GM12878 (cell line): ENCODE data around the gene MCEMP1. TPM values are rescaled to one million over a fixed set of nuclear protein-coding genes. Genes with fewer than 3 reads are reported as not detected.

Experiments used
- ATAC-seq: fragments of 200-7000 bp; cut with Tn5 transposase; 3 replicates; pipeline ENCODE4 v1.9.1; 2020; ENCODE audit warnings: mild to moderate bottlenecking, moderate library complexity
- BruUV-seq: library from RNA; stranded (reverse); fragments of 400-500 nt; replicated peaks from 2 replicates; lab custom pipeline; 2021; lab: Mats Ljungman, UMichigan
- CTCF ChIA-PET: fragments of 300-600 bp; sonication (Branson Sonifier 250); formaldehyde crosslinking; extraction: SDS; loops from one replicate; lab custom pipeline; 2021; ENCODE audit warnings: inconsistent platforms; lab: Yijun Ruan, JAX
- POLR2A ChIA-PET: fragments of 350-600 bp; formaldehyde crosslinking; extraction: SDS; loops from one replicate; lab custom pipeline; 2021; ENCODE audit warnings: inconsistent platforms; lab: Charles Lee
- RAD21 ChIA-PET: fragments of 300-600 bp; sonication (Branson Sonifier 250); formaldehyde crosslinking; loops from one replicate; lab custom pipeline; 2023; ENCODE audit warnings: antibody characterized with exemption; ENCODE audit not compliant: unreplicated experiment; lab: Charles Lee
- SMC1A ChIA-PET: fragments of 300-600 bp; sonication (Branson Sonifier 250); formaldehyde crosslinking; loops from one replicate; lab custom pipeline; 2023; ENCODE audit not compliant: unreplicated experiment, uncharacterized antibody; lab: Charles Lee
- DNase-seq: peaks from one replicate; pipeline ENCODE4 v3.0.0-alpha.2; 2011; ENCODE audit warnings: low read depth, low spot score
- FAIRE-seq: peaks from 3 replicates; lab custom pipeline; 2011; peaks lifted over from hg19 to GRCh38; lab: Jason Lieb, UNC
- H2AFZ ChIP-seq: 2 replicates; pipeline ENCODE4 v1.6.0; 2011; ENCODE audit warnings: low read depth, low read length, control low read depth; ENCODE audit not compliant: control insufficient read depth
- H3K27ac ChIP-seq: 2 replicates; pipeline ENCODE4 v1.5.1; 2011; ENCODE audit warnings: control low read depth; ENCODE audit not compliant: control insufficient read depth, insufficient read depth
- H3K27me3 ChIP-seq, 2 experiments: replicated peaks in 1 of 2; 2 replicates each; pipeline versions ENCODE4 v1.6.0 to v1.6.1; 2011; ENCODE audit warnings: low read length in 1 of 2; ENCODE audit not compliant: control insufficient read depth in 2 of 2, insufficient read depth in 2 of 2
- H3K36me3 ChIP-seq, 2 experiments: 2 replicates each; pipeline ENCODE4 v1.5.1; 2011; ENCODE audit warnings: low read length in 1 of 2; ENCODE audit not compliant: control insufficient read depth in 2 of 2, insufficient read depth in 2 of 2
- H3K4me1 ChIP-seq: 2 replicates; pipeline ENCODE4 v1.6.1; 2011; ENCODE audit warnings: mild to moderate bottlenecking, low read length, moderate library complexity, mixed read lengths; ENCODE audit not compliant: control insufficient read depth, insufficient read depth
- H3K4me2 ChIP-seq: 2 replicates; pipeline ENCODE4 v1.6.0; 2011; ENCODE audit warnings: control low read depth; ENCODE audit not compliant: control insufficient read depth, insufficient read depth
- H3K4me3 ChIP-seq: fragments of 200-600 bp; sonication (generic); 2 replicates; pipeline ENCODE4 v1.5.1; 2016
- H3K79me2 ChIP-seq: 2 replicates; pipeline ENCODE4 v1.6.0; 2011; ENCODE audit warnings: low read length; ENCODE audit not compliant: control insufficient read depth, insufficient read depth
- H3K9ac ChIP-seq: 2 replicates; pipeline ENCODE4 v1.8.0; 2011; ENCODE audit warnings: low read length, control low read depth, mixed read lengths; ENCODE audit not compliant: control insufficient read depth, insufficient read depth
- H3K9me3 ChIP-seq: replicated peaks from 3 replicates; pipeline ENCODE4 v1.5.1; 2011; ENCODE audit warnings: mild to moderate bottlenecking, low read length; ENCODE audit not compliant: control insufficient read depth, insufficient read depth
- H4K20me1 ChIP-seq: 2 replicates; pipeline ENCODE4 v1.6.0; 2011; ENCODE audit not compliant: control insufficient read depth, insufficient read depth
- CBX5 ChIP-seq: sonication (generic); IDR thresholded peaks from 2 replicates; pipeline ENCODE4 v1.6.1; 2016; ENCODE audit warnings: low read depth, moderate library complexity, mild to moderate bottlenecking, inconsistent platforms
- EED ChIP-seq: sonication (generic); IDR thresholded peaks from 2 replicates; pipeline ENCODE4 v1.6.1; 2016; ENCODE audit warnings: antibody characterized with exemption, low read depth
- MAX ChIP-seq: IDR thresholded peaks from 2 replicates; pipeline ENCODE4 v1.6.1; 2012; ENCODE audit warnings: low read depth, low read length, improper control_type of control experiment
- MEF2A ChIP-seq: IDR thresholded peaks from 2 replicates; pipeline ENCODE4 v1.6.1; 2011; ENCODE audit warnings: low read depth, mild to moderate bottlenecking, low read length, moderate library complexity; ENCODE audit not compliant: insufficient read depth
- MTA3 ChIP-seq: IDR thresholded peaks from 2 replicates; pipeline ENCODE4 v1.6.1; 2012; ENCODE audit warnings: low read length, inconsistent platforms, borderline replicate concordance
- NFIC ChIP-seq: IDR thresholded peaks from 2 replicates; pipeline ENCODE4 v1.6.1; 2012; ENCODE audit warnings: low read depth, mild to moderate bottlenecking, inconsistent platforms, low read length, moderate library complexity
- PKNOX1 ChIP-seq: fragments of 450-650 bp; IDR thresholded peaks from 2 replicates; pipeline ENCODE4 v1.6.1; 2016; ENCODE audit warnings: mild to moderate bottlenecking
- RAD51 ChIP-seq: fragments of 450-650 bp; IDR thresholded peaks from 2 replicates; pipeline ENCODE4 v1.6.1; 2016; ENCODE audit warnings: moderate library complexity, mild to moderate bottlenecking, inconsistent platforms
- RELA ChIP-seq: fragments of 450-650 bp; IDR thresholded peaks from 2 replicates; pipeline ENCODE4 v1.8.0; 2014; ENCODE audit warnings: borderline replicate concordance; ENCODE audit not compliant: partially characterized antibody
- RUNX3 ChIP-seq: IDR thresholded peaks from 2 replicates; pipeline ENCODE4 v1.6.1; 2012; ENCODE audit warnings: low read length, inconsistent platforms
- SIN3A ChIP-seq: IDR thresholded peaks from 2 replicates; pipeline ENCODE4 v1.6.1; 2012; ENCODE audit warnings: low read depth, low read length, improper control_type of control experiment
- SIX5 ChIP-seq: IDR thresholded peaks from 2 replicates; pipeline ENCODE4 v1.6.1; 2011; ENCODE audit warnings: mild to moderate bottlenecking, low read depth, low read length, moderate library complexity; ENCODE audit not compliant: severe bottlenecking
- SMAD5 ChIP-seq: IDR thresholded peaks from 2 replicates; pipeline ENCODE4 v1.6.1; 2016; ENCODE audit warnings: antibody characterized with exemption, low read depth
- YBX1 ChIP-seq: fragments of 450-650 bp; IDR thresholded peaks from 2 replicates; pipeline ENCODE4 v1.6.1; 2016; ENCODE audit warnings: antibody characterized with exemption
- WGBS: methylation state at CpG from one replicate; pipeline ENCODE4 v1.1.6; 2016; ENCODE audit warnings: low lambda C conversion rate; ENCODE audit not compliant: insufficient replicate concordance, insufficient coverage; ENCODE audit errors: missing lambda C conversion rate; 5-methylcytosine and 5-hydroxymethylcytosine counted together
- in situ Hi-C: fragments of 300-500 bp; cut with MboI; formaldehyde crosslinking; loops from 9 replicates; pipeline ENCODE4 v1.14.3; 2018; ENCODE audit warnings: mixed read lengths
- intact Hi-C: fragments of 100-400 bp; cut with micrococcal nuclease; formaldehyde crosslinking; loops from one replicate; pipeline ENCODE4 v1.14.2; 2022; ENCODE audit not compliant: unreplicated experiment
- polyA plus RNA-seq, 11 experiments: library from polyadenylated mRNA; depleted of rRNA in 4 of 11; unstranded in 6 of 11; stranded (reverse) in 5 of 11; fragments of >200 nt; fragmentation: Nextera tagmentation in 4 of 11; fragmentation: Illumina TruSeq in 1 of 11; extraction: Ambion mirVana in 4 of 11; extraction: Trizol in 1 of 11; gene quantifications; 1 replicate in 1 of 11; 2 replicates in 10 of 11; pipeline versions ENCODE4 v1.2.1 to v1.2.3, GENCODE V29; 2011 to 2016; ENCODE audit warnings: inconsistent platforms in 2 of 11, missing spikeins in 2 of 11, low read depth in 1 of 11
- total RNA-seq, 4 experiments: library from RNA; depleted of rRNA in 3 of 4; stranded (reverse); fragments of >200 nt in 3 of 4; fragmentation: Illumina TruSeq in 1 of 4; extraction: Trizol in 1 of 4; gene quantifications; 2 replicates each; pipeline versions ENCODE4 v1.2.1 to v1.2.3, GENCODE V29; 2013 to 2021

The MCEMP1 gene
- total and polyA plus RNA-seq, 10 of the 15 experiments (the other 5 are each of a cell fraction or from before 2014, with no cell fraction given), result 0.08 to 0.55 (median 0.26) TPM; not detected in 1

- POLR2A ChIA-PET, result interaction anchor here (0.6 kb wide), 1 partner anchor 262 kb away, joined by 3 read pairs; no protein-coding TSS in a partner anchor
- CTCF ChIA-PET, result no interaction called here
- H3K9me3 ChIP-seq, result no peaks in the 10 kb centered on the region
These were observed 43.2 kb upstream of the MCEMP1 start, which contains the start of gene PCP2 for GRCh38 chr19:7633698-7634097. TSS of gene PCP2 (minus strand) at chr19:7633719. CDS start at chr19:7633457, 262 bp downstream.

More at GRCh38 chr19:7633698-7634097, 43.2 kb upstream of the MCEMP1 start, which contains the start of gene PCP2:
- peaks cover 20% of the 10 kb centered on the region for H3K4me1 ChIP-seq
- H4K20me1 ChIP-seq, result no peaks in the 10 kb centered on the region
- no peak within 1 kb of the TSS for H3K27ac ChIP-seq
- FAIRE-seq (no peak), DNase-seq (no peak), ATAC-seq (no peak)
- WGBS, result 0% methylated on average over 1 of the region's 2 CpGs
- SMC1A ChIA-PET, result no interaction called here
- H3K9ac ChIP-seq, result no peak within 1 kb of the TSS
- H3K4me2 ChIP-seq, result no peak within 1 kb of the TSS
- intact Hi-C loops, result no loop called here
- BruUV-seq, result no TSS peak
- in situ Hi-C loops, result no loop called here
- TF ChIP-seq PKNOX1, result no peak
- no peak for TF ChIP-seq RUNX3
- no peak for TF ChIP-seq SIN3A
- TF ChIP-seq RELA, result no peak
- no peak for TF ChIP-seq EED
- TF ChIP-seq NFIC, result no peak
- no peak for TF ChIP-seq YBX1
- no peak for TF ChIP-seq SMAD5
- TF ChIP-seq MAX, result no peak
- no peak for TF ChIP-seq RAD51
- TF ChIP-seq CBX5, result no peak
- TF ChIP-seq MEF2A, result no peak
- no peak for TF ChIP-seq SIX5
- TF ChIP-seq MTA3, result no peak
- H3K4me3 ChIP-seq, result no peak within 1 kb of the TSS
- no peaks in the 10 kb centered on the region for H3K27me3 ChIP-seq
- no peak within 1 kb of the TSS for H2AFZ ChIP-seq
- H3K79me2 ChIP-seq, result peaks cover 34% of the 10 kb centered on the region
- H3K36me3 ChIP-seq, result no peaks in the 10 kb centered on the region
- RAD21 ChIA-PET, result no interaction called here
